ENCODE measurements around the gene SZRD1. TPM values are rescaled to one million over a fixed set of nuclear protein-coding genes. Genes with fewer than 3 reads are reported as not detected.

The SZRD1 gene
- polyA plus RNA-seq, 3 donors, result 30.1 to 93.6 (median 84.9) TPM

DNA sequence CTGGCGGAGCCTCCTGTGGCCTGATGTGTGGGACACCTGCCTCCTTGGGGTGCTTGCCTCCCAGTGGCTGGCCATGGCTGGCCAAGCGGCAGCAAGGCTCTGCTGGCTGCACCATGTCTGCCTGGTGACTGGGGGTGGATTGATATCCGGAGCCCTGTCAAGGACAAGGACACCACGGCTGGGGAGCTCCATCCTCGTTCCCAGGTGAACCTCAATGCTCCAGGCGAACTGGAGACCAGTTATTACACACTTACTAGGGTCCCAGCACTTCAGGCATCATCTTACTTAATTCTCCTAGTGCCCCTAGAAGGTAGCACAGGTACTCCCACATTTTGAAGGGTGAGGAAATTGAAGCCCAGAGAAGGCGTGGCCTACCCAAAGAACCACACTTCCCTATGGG, 55.0 kb downstream of the SZRD1 start:
- 68 to 92% (median 91%) methylated on average over 7 of the region's 7 CpGs for WGBS, 3 donors

DNA sequence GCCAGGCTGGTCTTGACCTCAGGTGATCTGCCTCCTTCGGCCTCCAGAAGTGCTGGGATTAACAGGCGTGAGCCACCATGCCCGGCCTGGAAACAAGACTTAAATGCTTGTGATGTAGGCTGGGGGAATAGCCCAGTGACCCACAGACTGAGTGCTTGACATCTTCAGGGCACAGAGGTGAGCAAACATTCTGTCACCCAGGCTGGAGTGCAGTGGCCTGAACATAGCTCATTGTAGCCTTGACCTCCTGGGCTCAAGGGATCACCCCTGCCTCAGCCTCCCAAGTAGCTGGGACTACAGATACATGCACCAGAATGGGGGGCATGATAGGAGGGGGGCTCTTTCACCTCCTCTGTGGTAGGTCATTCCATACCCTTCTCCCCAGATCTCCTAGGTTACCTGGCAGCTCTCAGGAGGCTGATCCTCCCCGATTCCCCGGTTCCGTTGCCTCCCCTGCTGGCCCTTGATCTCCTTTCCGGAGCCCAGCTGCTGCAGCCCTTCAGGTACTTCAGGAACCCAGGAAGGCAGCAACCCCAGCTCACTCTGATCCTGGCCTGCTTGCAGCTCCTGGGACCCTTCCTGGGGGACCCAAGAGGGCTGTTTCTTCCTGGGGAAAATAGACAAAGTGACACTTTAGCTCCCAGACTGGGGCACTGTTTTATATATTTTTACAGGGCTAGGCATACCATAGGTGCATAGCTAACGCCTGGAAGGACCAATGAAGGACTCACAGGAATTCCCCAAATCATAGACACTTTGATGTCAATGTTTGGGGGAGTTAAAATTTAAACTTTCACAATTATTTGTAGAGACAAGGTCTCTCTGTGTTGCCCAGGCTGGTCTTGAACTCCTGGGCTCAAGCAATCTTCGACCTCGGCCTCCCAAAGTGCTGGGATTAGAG, 58.3 kb downstream of the SZRD1 start:
- 89 to 94% (median 91%) methylated on average over 10 of the region's 10 CpGs for WGBS, 3 donors
- no peak overlapping the region for H3K27ac ChIP-seq (ENCODE audit: low read depth, low read length)

More for the DNA sequence above, 55.0 kb downstream of the SZRD1 start:
- H3K27ac ChIP-seq (ENCODE audit: low read depth, low read length), result no peak overlapping the region

DNA sequence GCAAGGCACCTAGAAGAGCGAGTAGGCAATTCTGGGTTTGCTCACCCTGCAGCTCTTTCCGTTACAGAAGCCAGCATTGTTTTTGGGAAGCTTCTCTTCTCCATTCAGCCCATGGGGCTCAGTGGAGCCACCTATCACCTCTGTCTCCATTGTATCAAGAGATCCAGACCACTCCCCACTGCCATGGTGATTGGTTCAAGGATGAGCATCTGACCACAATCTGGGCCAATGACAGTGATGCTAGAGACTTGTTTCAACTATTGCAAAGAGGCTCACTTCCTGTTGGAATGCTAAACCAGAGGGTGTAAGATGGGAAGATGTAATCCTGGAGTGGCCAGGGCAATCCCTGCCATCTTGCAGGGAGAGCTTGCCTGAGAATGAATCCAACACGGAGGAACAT, 63.6 kb downstream of the SZRD1 start:
- no peak overlapping the region for H3K27ac ChIP-seq (ENCODE audit: low read depth, low read length)
- 53 to 90% (median 82%) methylated on average over 3 of the region's 3 CpGs for WGBS, 3 donors

DNA sequence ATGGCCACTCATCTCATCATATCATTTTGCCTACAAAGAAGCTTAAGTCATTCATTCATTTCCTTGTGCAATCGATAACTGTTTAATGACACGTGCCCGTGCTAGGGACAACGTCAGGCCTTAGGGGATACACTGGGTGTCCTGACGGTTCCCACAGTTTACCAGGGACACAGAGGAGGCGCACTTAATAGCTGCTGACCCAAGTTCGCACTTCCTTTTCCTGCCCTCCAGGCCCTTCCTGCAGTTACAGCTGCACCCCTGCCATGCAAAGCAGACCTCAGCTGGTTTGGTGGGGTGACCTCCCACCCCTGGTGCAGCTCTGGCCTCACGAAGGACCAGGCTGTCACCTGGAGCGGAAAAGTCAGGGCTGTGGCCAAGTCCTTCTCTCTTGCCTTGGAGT, 66.0 kb downstream of the SZRD1 start:
- 46 to 70% (median 57%) methylated on average over 9 of the region's 9 CpGs for WGBS, 3 donors
- H3K27ac ChIP-seq (ENCODE audit: low read depth, low read length), result no peak overlapping the region

DNA sequence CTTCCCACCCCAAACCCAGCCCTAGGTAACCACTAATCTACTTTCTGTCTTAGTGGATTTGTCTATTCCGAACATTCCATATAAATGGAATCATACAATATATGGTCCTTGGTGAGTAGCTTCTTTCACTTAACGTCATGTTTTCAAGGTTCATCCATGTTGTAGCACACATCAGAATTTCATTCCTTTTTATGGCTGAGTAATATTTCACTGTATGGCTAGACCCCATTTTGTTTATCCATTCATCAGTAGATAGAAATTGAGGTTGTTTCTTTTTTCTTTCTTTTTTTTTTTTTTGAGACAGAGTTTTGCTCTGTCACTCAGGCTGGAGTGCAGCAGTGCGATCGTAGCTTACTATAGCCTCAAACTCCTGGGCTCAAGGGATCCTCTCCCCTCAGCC, 67.0 kb downstream of the SZRD1 start:
- H3K27ac ChIP-seq (ENCODE audit: low read depth, low read length), result no peak overlapping the region
- 90 to 98% (median 97%) methylated on average over 4 of the region's 4 CpGs for WGBS, 3 donors

DNA sequence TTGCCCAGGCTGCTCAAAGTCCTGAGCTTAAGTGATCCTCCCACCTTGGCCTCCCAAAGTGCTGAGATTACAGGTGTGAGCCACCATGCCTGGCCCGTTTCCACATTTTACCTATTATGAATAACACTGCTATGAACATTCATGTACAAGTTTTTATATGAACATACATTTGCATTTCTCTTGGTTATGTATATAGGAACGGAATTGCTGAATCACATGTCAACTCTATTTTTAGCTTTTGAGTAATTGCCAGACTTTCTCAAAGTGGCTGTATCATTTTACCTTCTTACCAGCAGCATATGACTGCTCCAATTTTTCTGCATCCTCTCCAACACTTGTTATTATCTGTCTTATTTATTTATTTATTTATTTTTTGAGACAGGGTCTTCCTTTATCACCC, 67.5 kb downstream of the SZRD1 start:
- 50 to 70% (median 64%) methylated on average over 2 of the region's 2 CpGs for WGBS, 3 donors
- H3K27ac ChIP-seq (ENCODE audit: low read depth, low read length), result no peak overlapping the region

DNA sequence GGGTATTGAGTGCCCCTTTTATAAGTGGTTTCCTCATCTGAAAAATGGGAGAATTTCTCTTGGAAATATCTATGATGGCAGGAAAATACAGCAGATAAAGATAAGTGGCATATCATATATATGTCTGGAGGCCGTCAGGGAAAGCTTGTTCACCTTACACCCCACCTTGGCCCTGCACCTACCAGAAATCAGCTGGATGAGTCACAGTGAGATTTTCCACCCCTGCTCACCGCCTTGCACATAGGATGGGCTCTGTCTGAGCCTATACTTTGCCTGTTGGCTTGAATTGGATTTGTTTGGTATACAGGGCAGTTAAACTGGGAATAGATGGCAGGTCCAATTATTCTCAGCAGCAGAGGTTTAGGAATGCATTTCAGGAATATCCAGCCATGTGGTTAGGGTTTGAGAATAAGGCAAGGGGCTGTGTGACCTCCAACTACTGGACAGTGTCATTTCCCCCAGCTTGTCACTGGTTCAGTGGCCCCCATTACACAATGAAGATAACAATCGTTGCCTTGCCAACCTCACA, 70.0 kb downstream of the SZRD1 start, which contains the start of gene SPATA21:
TSS of gene SPATA21 (minus strand) at position 479 of the 529 bp plus-strand sequence. CDS start 6,053 bp downstream, outside the sequence.
- 67 to 78% (median 74%) methylated on average over 3 of the region's 3 CpGs for WGBS, 3 donors
- H3K27ac ChIP-seq (ENCODE audit: low read depth, low read length), result no peak within 1 kb of the TSS

DNA sequence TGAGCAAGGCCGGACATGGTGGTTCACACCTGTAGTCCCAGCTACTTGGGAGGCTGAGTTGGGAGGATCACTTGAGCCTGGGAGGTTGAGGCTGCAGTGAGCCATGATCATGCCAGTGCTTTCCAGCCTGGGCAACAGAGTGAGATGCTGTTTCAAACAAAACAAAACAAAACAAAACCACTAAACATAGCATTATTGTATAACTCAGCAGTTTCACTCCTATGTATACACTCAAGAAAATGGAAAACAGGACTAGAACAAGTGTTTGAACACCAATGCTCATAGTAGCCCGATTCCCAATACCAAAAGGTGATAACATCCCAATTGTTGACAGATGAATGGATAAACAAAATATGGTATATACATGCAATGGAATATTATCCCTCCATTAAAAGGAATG, 71.5 kb downstream of the SZRD1 start:
- 77 to 94% (median 92%) methylated on average over 2 of the region's 2 CpGs for WGBS, 3 donors
- H3K27ac ChIP-seq (ENCODE audit: low read depth, low read length), result no peak overlapping the region

DNA sequence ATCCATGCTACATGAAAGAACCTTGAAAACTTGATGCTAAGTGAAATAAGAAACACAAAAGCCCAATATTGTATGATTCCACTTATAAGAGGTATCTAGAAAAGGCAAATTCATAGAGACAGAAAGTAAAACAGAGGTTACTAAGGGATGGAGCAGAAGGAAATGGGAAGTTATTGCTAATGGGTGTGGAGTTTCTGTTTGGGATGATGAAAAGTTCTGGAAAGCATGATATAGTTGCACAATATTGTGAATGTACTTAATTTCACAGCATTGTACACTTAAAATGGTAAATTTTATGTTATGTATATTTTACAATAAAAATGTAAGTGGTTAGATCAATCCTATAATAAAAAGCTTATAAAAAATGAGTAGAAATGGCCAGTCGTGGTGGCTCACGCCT, 71.9 kb downstream of the SZRD1 start:
- H3K27ac ChIP-seq (ENCODE audit: low read depth, low read length), result no peak overlapping the region
- 80 to 90% (median 89%) methylated on average over 2 of the region's 2 CpGs for WGBS, 3 donors

DNA sequence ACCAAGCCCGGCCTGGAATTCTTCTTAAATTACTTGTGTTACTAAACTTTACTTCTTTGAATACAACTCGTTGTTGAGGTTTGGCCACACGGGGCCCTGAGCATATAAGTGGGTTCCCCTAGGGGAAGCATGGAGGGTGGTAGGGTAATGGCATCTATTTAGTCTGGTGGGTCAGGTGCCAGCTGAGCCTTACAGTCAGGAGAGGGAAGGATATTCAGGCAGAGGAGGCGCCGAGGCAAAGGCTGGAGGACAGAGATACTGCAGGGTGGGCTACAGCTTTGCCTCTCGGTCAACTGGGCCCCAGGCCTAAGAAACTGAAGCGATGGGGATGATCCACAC, 73.1 kb downstream of the SZRD1 start:
- no peak overlapping the region for H3K27ac ChIP-seq (ENCODE audit: low read depth, low read length)
- WGBS, 3 donors, result 38 to 48% (median 46%) methylated on average over 7 of the region's 7 CpGs

DNA sequence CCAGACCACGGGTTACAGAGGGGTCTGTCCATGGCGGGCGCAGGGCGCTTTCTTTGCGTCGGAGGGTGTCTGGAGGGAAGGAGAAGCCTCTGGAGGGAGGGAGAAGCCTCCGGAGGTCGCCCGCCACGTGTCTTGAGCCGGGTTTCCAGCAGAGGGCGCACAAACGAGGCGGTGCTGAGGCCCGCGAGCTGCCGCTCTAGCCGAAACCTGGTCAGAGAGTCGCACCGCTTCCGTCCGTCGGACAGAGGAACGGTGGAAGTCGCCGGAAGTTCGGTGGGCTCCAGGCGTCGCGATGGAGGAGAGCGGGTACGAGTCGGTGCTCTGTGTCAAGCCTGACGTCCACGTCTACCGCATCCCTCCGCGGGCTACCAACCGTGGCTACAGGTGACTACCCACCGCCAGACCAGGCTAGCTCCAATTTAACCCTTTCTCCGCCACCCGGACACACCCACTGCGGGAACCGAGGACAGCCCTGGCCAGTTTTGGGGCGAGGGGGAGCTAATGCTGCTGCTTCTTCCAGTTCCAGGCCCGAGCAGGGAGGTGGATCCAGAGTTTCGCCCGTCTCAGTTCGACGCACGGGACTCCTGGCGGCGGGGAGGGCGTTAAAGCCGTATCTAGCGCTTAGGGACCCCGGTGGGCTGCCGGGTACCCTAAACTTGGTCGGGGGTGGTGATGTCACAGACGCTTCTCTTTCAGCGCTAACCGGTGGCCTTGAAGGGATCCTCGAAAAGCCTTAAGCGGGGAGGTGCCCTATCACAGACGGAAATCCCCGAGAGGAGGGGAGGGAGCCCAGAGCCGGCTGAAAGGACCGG, 73.6 kb downstream of the SZRD1 start, which contains the start of gene NECAP2:
TSS of gene NECAP2 (plus strand) at position 255 of the 812 bp plus-strand sequence. CDS start at position 293, 38 bp downstream.
- 0 to 1% (median 1%) methylated on average over 58 to 68 of the region's 68 CpGs for WGBS, 3 donors

DNA sequence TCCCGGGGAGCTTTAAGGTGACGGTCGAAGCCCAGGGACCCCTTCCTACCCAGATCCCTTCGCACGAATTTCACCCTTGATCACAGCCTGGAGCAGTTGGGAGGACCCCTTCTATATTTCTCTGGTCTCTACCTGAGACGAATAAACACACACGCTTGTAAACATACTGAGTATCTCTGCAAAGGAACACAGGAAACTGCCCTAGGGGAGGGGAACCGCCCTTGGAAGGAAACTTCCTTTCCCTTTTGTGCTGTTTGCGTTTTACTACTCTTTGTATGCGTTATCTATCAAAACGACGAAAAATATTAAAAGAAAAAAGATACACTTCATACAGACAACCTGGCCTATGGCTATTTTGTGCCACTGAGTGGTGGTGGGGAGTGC, 74.2 kb downstream of the SZRD1 start:
- WGBS, 3 donors, result 2% methylated on average over 12 of the region's 12 CpGs
- no peak overlapping the region for H3K27ac ChIP-seq (ENCODE audit: low read depth, low read length)

More for the DNA sequence above, 73.6 kb downstream of the SZRD1 start, which contains the start of gene NECAP2:
- H3K27ac ChIP-seq (ENCODE audit: low read depth, low read length), result peak within 1 kb of the TSS; percentile 15

DNA sequence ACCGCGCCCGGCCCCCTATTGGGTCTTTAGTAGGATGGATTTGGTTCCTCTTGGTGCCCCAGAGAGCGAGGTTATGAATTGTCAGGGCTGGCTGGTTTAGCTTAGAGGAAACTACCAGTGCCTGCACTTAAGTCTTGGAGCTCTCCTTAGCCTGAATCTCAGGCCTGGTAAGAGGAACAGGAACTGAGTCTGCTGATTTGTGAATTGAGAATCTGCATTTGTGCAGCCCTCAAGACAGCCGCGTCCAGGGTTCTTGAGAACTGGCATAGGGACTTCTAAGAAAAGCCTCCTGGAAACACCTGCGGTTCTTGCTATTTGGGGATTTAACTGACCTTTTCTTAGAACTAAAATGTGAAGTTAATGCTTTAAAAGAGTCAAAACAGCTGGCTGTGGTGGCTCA, 75.2 kb downstream of the SZRD1 start:
- 82 to 92% (median 83%) methylated on average over 7 of the region's 7 CpGs for WGBS, 3 donors
- H3K27ac ChIP-seq (ENCODE audit: low read depth, low read length), result no peak overlapping the region

DNA sequence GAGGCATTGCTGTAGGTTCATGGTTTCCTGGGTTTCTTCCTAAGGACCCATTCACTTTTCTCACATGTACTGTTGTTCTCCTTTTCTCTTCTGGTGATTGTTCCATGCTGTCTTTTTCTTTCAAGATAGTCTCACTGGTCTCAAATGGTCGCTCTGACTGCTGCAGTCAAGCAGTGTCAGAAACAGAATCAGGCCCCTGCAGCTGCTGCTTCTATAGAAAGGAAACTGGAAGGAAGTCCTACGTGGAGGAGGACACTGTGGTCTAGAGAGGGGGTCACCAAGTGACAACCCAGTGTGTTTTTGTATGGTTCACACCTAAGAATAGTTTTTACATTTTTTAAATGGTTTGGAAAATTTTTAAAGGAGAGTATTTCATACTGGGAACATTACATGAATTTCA, 75.9 kb downstream of the SZRD1 start:
- no peak overlapping the region for H3K27ac ChIP-seq (ENCODE audit: low read depth, low read length)
- 46 to 72% (median 62%) methylated on average over 2 of the region's 2 CpGs for WGBS, 3 donors

DNA sequence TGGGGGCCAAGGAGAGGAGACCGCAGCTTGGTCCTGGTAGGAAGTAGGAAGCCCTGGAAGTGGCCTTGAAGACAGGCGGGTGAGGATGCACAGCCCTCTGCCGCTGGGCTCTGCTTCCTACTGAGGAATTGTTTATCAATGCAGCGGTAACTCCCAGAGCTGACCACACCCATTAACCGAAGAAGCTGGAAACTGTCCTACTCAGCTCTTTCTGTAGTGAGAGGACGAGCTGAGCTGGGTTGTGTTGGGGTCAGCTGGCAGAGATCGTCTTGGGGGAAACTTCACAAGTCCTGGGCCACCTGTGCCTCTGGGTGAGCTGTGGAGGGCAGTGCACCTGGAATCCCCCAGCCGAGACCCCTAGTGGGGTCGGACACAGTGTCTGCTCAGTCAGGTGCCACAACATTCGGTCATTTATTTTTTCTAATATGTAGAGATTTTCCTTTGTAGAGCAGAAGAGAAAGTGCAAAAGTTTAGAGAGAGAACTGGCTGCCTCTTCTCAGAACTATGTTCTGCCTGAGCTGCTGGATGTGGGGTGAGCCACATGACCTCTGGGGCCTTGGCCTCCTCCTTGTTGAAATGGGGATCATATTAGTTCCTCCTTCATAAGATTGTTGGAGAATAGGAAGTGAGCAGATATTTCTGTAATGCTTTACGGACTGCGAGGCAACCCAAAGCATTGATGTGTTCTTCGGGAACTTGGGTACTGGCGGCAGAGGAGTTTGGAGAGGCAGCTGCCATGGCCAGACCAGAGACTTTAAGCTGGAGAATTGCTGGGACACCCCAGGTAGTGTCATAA, 77.1 kb downstream of the SZRD1 start:
- no peak overlapping the region for H3K27ac ChIP-seq (ENCODE audit: low read depth, low read length)

DNA sequence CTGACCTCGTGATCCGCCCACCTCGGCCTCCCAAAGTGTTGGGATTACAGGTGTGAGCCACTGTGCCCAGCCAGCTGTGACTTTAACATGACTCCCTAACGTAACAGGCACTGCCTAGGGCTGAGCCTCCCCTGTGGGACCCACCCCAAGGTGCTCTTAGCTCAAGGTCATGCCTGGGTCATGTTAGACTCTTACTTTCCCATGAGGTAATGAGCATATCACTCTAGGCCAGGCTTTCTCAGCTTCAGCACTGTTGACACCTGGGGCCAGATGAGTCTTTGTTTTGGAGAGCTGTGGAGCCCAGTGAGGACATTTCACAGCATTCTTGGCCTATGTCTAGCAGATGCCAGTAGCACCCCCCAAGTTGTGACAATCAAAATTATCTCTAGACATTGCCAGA, 78.0 kb downstream of the SZRD1 start:
- WGBS, 3 donors, result 76 to 94% (median 93%) methylated on average over 4 of the region's 4 CpGs
- no peak overlapping the region for H3K27ac ChIP-seq (ENCODE audit: low read depth, low read length)

More for the DNA sequence above, 77.1 kb downstream of the SZRD1 start:
- 63 to 86% (median 66%) methylated on average over 14 of the region's 14 CpGs for WGBS, 3 donors

DNA sequence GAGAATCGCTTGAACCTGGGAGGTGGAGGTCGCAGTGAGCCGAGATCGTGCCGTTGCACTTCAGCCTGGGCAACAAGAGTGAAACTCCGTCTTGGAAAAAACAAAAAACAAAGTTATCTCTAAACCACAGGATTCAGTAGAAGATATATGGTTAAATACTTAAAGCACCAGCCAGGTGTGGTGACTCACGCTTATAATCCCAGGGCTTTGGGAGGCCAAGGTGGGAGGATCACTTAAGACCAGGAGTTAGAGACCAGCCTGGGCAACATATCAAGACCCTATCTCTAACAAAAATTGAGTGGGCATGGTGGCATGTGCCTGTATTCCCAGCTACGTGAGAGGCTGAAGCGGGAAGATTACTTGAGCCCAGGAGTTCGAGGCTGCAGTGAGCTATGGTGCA, 79.1 kb downstream of the SZRD1 start:
- H3K27ac ChIP-seq (ENCODE audit: low read depth, low read length), result no peak overlapping the region
- WGBS, 3 donors, result 90 to 97% (median 93%) methylated on average over 10 of the region's 10 CpGs

DNA sequence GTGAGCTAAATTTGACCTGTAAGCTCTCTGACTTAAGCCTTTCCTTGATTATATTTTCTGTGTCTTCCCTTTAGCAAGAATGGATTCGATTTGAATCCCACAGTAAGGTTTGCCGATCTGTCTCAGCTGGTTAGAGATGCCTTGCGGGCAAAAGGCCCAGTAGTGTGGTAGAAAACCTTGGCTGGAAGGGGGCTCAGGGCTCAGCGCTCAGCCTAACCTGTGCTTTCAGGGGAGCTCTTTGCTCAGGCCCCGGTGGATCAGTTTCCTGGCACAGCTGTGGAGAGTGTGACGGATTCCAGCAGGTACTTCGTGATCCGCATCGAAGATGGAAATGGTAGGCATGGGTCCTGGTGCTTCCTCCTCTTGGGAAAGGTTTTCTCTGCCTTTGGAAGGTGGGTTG, 80.6 kb downstream of the SZRD1 start:
- no peak overlapping the region for H3K27ac ChIP-seq (ENCODE audit: low read depth, low read length)
- 95 to 96% (median 96%) methylated on average over 9 of the region's 9 CpGs for WGBS, 3 donors
